Measurements from ENCODE around the gene AGBL4. TPM values are rescaled to one million over a fixed set of nuclear protein-coding genes. Genes with fewer than 3 reads are reported as not detected.

AGBL4 gene
- total RNA-seq, 4 donors from 2014 or later = 0.13 TPM; not detected in 3

GRCh38 chr1:48790397-48790796 lies 1233.4 kb downstream of the AGBL4 start:
- DNase-seq (ENCODE audit: extremely low spot score) = no peak
- H3K36me3 ChIP-seq = no peaks in the 10 kb centered on the region
- H3K27me3 ChIP-seq = no peaks in the 10 kb centered on the region
- intact Hi-C loops (cut with DNase I) = no loop called here
- TF ChIP-seq EP300 (IDR thresholded peaks at IDR 0.05) (no peak), POLR2A (IDR thresholded peaks at IDR 0.05; ENCODE audit: low read depth) (no peak), CTCF (IDR thresholded peaks at IDR 0.05) (no peak), POLR2AphosphoS5 (IDR thresholded peaks at IDR 0.05) (no peak)
- peak overlapping the region in 2 of 4 donors; percentile 2 to 45 for H3K27ac ChIP-seq (replicated peaks in 1 of 4)
- H3K9me3 ChIP-seq = no peaks in the 10 kb centered on the region
- H3K4me1 ChIP-seq = peaks cover 0 to 11% (median 10%) of the 10 kb centered on the region in 4 donors
- H3K4me3 ChIP-seq = no peak overlapping the region

GRCh38 chr1:48789903-48790302 lies 1233.9 kb downstream of the AGBL4 start:
- peak overlapping the region in 2 of 4 donors; percentile 2 to 45 for H3K27ac ChIP-seq (replicated peaks in 1 of 4)
- TF ChIP-seq CTCF (IDR thresholded peaks at IDR 0.05) = no peak
- no peak for TF ChIP-seq POLR2AphosphoS5 (IDR thresholded peaks at IDR 0.05)
- no peak for TF ChIP-seq EP300 (IDR thresholded peaks at IDR 0.05)
- no peak for TF ChIP-seq POLR2A (IDR thresholded peaks at IDR 0.05; ENCODE audit: low read depth)
- peaks cover 0 to 11% (median 10%) of the 10 kb centered on the region in 4 donors for H3K4me1 ChIP-seq
- H3K9me3 ChIP-seq = no peaks in the 10 kb centered on the region
- no peak for DNase-seq (ENCODE audit: extremely low spot score)
- no peaks in the 10 kb centered on the region for H3K27me3 ChIP-seq
- intact Hi-C loops (cut with DNase I) = no loop called here
- H3K4me3 ChIP-seq = no peak overlapping the region
- H3K36me3 ChIP-seq = no peaks in the 10 kb centered on the region
- 39% methylated on average over 4 of the region's 4 CpGs for whole genome bisulfite sequencing

- no peaks in the 10 kb centered on the region for H3K9me3 ChIP-seq
- H3K36me3 ChIP-seq = no peaks in the 10 kb centered on the region
- DNase-seq (ENCODE audit: extremely low spot score) = no peak
- intact Hi-C loops (cut with DNase I) = no loop called here
- peaks cover 0 to 11% (median 9%) of the 10 kb centered on the region in 4 donors for H3K4me1 ChIP-seq
- no peak for TF ChIP-seq EP300 (IDR thresholded peaks at IDR 0.05)
- 77% methylated on average over 1 of the region's 1 CpG for WGBS
- H3K27me3 ChIP-seq = no peaks in the 10 kb centered on the region
- no peak overlapping the region for H3K4me3 ChIP-seq
- H3K27ac ChIP-seq (replicated peaks in 1 of 4) = no peak overlapping the region
These were observed 1237.9 kb downstream of the AGBL4 start for GRCh38 chr1:48785869-48786268.

GRCh38 chr1:48784301-48784700 lies 1239.5 kb downstream of the AGBL4 start:
- H3K27ac ChIP-seq (replicated peaks in 1 of 4) = no peak overlapping the region
- 93% methylated on average over 2 of the region's 2 CpGs for WGBS
- H3K9me3 ChIP-seq = no peaks in the 10 kb centered on the region
- H3K4me1 ChIP-seq = peaks cover 0 to under 1% (median 0%) of the 10 kb centered on the region in 4 donors
- no peak overlapping the region for H3K4me3 ChIP-seq
- no peaks in the 10 kb centered on the region for H3K27me3 ChIP-seq
- no peaks in the 10 kb centered on the region for H3K36me3 ChIP-seq
- no peak for DNase-seq (ENCODE audit: extremely low spot score)
- intact Hi-C loops (cut with DNase I) = no loop called here
- TF ChIP-seq POLR2A (IDR thresholded peaks at IDR 0.05; ENCODE audit: low read depth) = no peak

GRCh38 chr1:48777219-48777895 lies 1246.4 kb downstream of the AGBL4 start:
- Histone ChIP-seq H3K4me1 (peaks cover 17 to 45% (median 36%) of the 10 kb centered on the region in 4 donors), H3K27me3 (no peaks in the 10 kb centered on the region)

More at GRCh38 chr1:48777219-48777895, 1246.4 kb downstream of the AGBL4 start:
- DNase-seq (ENCODE audit: extremely low spot score) = peak; percentile 78
- TF ChIP-seq EP300 (IDR thresholded peaks at IDR 0.05) = no peak
- TF ChIP-seq POLR2AphosphoS5 (IDR thresholded peaks at IDR 0.05) = no peak
- TF ChIP-seq CTCF (IDR thresholded peaks at IDR 0.05) = no peak
- TF ChIP-seq POLR2A (IDR thresholded peaks at IDR 0.05; ENCODE audit: low read depth) = no peak
- intact Hi-C loops (cut with DNase I) = no loop called here
- Histone ChIP-seq H3K36me3 (no peaks in the 10 kb centered on the region), H3K4me3 (peak overlapping the region; percentile 67 to 89 (median 77)), H3K27ac (replicated peaks in 1 of 4) (peak overlapping the region in 2 of 4 donors; percentile 85 to 88), H3K9me3 (no peaks in the 10 kb centered on the region)
- 11% methylated on average over 17 of the region's 17 CpGs for WGBS
